Stimulated activated CD4-positive, alpha-beta T cell treated with anti-CD3 and anti-CD28 coated beads, Interleukin-4, amount 100 ng/mL, for 24 hours (primary cell): ENCODE results near the gene NT5C3B.
"Not testable (repeated sequence)": the region's sequence is repeated elsewhere in the genome, so short reads cannot be mapped to it uniquely, and the experiment has no call there.

Experiments used
- DNase-seq: peaks from one replicate; pipeline ENCODE4 v3.0.0-alpha.2; 2020

The NT5C3B gene

DNA sequence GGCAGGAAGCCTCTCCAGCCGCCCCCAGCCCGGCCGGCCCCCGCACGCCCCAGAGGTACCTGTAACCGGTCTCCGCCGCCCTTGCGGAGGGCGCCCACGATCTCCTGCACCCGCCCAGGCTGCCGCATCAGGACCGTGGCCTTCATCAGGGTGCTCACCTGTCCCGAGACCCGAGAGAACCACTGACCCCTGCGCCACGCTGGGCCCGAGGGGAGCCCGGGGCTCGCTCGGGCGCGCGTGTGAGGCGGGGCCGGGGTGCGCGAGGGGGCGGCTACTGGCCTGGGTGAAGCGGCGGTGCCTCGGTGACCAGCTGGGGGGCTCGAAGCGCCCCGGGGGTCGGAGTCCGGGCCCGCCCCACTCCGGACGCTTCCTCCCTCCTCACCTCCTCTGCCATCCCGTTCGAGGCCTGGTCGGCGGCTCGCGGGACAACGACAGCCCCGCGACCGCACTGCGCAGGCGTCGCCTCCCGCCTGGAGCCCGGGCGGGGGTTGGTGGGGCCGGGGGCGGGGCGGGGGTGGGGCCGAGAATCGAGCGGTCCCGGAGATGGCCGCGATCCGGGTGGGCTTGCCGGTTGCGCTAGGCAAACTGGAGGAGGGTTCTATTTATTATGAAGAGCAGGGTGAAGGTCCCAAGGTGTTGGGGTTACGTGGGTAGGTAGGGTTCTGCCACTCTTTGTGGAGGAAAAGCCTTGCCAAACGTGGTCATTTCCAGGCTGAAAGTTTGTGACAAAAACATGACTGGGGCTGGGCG, at the start of gene NT5C3B:
Gene NT5C3B (minus strand): TSS at position 433 of the 750 bp plus-strand sequence. CDS start 39 bp downstream, at position 394.
- DNase-seq: peak; percentile 42

DNA sequence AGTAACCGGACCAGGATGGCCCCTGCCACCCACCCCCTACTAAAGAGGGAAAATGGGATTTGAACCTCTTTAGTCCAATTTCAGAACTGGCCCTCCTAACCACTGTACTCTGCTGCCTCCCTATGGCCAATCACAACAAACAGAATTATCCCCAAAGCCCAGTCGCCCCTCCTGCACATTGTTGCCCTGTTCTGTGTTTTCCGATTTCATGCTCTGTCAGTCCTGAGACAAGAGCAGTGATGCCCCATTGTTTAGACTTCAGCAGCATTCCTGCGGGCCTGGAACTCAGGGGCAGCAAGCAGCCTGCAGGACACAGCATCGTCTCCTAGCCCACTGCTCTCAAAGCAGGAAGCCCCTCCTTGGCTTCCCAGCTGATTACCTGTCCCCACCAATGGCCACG, 49.7 kb upstream of the NT5C3B start:
- DNase-seq: no peak

DNA sequence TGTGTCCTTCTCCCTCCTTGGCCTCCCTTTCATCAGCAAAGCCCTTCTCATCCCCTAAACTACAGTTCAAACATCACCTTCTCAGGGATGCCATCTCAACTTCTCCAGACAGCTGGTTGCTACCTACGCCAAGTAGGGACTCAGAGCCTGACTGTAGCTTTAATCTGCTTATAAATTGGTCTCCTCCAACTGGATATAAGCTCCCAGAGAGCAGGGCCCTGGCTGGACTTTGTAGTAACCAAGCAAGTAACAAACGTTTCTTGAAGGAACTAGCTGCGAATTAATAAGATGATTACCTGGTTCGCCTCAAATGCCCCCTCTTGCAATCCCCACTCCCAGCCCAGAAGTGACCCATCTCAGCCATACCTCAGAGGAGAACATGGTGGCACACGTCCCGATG, 46.7 kb upstream of the NT5C3B start:
- no peak for DNase-seq

GRCh38 chr17:41880130-41880529, 44.1 kb upstream of the NT5C3B start:
- DNase-seq: no peak

DNA sequence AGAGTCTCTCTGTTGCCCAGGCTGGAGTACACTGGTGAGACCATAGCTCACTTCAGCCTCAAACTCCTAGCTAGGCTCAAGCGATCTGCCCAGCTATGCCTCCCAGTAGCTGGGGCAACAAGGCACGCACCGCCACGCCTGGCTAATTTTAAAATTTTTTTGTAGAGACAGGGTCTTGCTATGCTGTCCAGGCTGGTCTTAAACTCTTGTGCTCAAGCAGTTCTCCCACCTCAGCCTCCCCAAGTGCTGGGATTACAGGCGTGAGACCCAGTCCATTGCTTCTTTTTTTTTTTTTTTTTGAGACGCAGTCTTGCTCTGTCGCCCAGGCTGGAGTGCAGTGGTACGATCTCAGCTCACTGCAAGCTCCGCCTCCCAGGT, 38.2 kb upstream of the NT5C3B start:
- DNase-seq: not testable (repeated sequence)

- no peak for DNase-seq
These were observed 37.7 kb upstream of the NT5C3B start for GRCh38 chr17:41873559-41874292.

DNA sequence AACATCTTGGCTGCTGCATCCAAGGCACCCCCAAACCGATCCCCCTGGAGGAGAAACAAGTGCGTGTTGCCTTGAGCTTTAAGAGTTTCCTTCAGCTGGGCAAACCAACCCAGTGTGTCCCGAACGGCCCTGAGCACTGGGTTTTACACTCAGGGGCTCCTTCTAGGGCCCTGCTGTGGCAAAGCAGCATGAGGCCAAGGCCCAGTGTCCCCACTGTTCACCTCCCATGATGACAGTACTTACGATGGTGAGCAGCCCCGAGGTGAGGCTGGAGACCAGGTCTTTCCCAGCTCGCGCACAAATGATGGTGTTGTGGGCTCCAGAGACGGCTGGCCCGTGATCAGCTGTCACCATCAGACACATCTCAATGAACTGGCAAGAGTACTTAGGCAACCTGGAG, 35.8 kb upstream of the NT5C3B start:
- DNase-seq: no peak

- no peak for DNase-seq
These were observed 34.6 kb upstream of the NT5C3B start for GRCh38 chr17:41870627-41871026.

DNA sequence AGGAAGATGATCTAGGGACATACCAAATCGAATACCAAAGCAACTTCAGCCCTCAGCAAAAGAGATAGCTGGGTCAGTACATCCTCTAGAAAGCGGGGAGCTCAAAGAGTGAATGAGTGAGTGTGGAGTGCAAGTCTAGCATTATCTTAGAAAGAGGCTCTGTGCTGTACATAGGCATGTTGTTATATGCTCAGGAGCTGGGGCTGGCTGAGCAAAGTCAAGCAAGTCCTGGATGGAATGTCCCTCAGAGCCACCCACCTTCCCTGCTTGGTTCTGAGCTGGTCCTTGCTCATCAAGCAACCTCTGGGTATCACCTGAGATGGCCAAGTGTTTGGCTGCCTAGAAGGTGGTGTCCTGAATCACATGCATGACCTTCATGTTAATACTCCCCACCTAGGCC, 34.1 kb upstream of the NT5C3B start:
- no peak for DNase-seq

GRCh38 chr17:41869426-41869825, 33.4 kb upstream of the NT5C3B start:
- no peak for DNase-seq

GRCh38 chr17:41868568-41868967, 32.5 kb upstream of the NT5C3B start:
- no peak for DNase-seq

GRCh38 chr17:41865596-41865893, 29.5 kb upstream of the NT5C3B start:
- no peak for DNase-seq

GRCh38 chr17:41864836-41865595, 29.0 kb upstream of the NT5C3B start, which contains the start of gene KLHL11:
Gene KLHL11 (minus strand): TSS chr17:41865423. CDS start chr17:41865370, 53 bp downstream.
- peak; percentile 89 for DNase-seq

- DNase-seq: no peak
These were observed 28.4 kb upstream of the NT5C3B start for GRCh38 chr17:41864498-41864835.

DNA sequence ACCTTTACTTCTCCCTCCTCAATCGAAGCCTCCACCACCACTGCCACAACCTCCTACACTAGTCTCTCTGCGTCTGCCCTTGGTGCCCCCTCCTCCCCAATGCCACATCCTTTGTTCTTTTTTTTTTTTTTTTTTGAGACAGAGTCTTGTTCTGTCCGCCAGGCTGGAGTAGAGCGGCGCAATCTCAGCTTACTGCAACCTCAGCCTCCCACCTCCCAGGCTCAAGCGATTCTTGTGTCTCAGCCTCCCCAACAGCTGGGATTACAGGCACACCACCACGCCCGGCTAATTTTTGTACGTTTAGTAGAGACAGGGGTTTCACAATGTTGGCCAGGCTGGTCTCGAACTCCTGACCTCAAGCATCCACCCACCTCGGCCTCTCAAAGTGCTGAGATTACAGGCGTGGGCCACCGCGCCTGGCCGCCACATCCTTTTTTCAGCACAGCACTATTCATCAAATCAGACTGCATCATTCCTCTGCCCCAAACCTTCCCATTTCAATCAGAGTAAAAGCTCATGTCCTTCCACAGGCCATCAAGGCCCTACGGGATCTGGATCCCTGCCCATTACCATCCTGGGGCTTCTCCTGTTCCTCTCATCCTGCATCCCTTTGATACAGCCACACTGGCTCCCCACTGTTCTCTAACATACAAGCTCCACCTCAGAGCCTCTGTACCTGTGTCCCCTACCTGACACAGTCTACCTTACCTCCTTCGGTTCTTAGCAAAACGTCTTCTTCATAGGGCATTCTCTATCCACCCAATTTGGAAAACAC, 27.2 kb upstream of the NT5C3B start:
- DNase-seq: peak; percentile 22

- DNase-seq: no peak
These were observed 24.4 kb upstream of the NT5C3B start for GRCh38 chr17:41860254-41860931.

DNA sequence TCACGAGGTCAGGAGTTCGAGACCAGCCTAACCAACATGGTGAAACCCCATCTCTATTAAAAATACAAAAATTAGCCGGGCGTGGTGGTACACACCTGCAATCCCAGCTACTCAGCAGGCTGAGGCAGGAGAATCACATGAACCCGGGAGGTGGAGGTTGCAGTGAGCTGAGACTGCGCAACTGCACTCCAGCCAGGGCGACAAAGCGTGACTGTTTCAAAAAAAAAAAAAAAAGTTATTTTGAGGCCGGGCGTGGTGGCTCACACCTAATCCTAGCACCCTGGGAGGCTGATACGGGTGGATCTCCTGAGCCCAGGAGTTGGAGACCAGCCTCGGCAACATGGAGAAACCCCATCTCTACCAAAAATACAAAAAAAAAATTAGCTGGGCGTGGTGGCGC, 15.3 kb upstream of the NT5C3B start:
- not testable (repeated sequence) for DNase-seq

DNA sequence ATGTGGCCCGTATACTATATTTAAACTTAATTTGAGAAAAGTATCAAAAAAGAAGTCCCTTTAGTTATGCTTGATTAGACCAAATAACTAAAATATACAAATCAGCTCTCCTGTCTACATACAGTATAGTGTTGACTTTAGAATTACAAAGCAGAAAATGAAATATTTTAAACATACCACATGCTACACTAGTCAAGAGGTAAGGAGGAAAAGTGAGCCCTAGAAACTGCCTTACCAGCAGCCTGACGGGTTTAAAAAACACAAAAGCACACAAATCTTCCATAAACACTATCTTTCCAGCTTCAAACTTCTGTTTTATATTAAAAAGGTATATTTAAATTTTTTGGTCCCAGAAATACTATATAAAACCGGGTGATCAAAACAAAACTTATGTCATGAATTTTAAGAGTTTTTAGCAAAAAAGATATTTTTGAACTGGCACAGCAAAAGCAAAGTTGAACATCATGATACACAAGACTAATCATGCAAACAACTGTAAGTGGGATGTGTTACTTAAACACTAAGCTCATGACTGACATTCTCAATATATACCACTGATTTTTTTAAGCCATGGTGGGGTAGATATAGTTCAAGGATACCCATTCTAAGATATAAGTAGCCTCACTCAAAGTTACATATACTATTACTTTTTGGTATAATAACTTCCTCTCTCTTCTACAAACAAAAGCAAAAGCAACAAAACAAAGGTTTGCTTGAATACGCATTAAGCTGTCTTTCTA, 13.4 kb upstream of the NT5C3B start:
- no peak for DNase-seq

- DNase-seq: no peak
These were observed 12.8 kb upstream of the NT5C3B start for GRCh38 chr17:41848788-41849187.

DNA sequence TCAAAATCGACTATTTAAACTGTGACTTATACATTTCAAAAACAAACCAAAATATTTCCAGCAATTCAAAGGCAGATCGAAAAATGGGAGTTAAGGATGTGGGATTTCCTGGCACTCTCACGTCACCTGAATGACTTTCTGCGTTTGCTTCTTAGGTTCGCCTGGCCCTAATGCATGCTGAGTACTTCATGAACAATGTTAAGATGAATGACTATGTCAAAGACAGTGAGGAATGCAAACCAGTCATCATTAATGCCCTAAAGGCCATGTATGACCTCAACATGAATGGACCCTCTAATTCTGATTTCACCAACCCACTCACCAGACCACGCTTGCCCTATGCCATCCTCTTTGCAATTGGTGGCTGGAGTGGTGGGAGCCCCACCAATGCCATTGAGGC, 8.9 kb upstream of the NT5C3B start:
- DNase-seq: no peak

GRCh38 chr17:41840781-41841180, 4.7 kb upstream of the NT5C3B start:
- not testable (repeated sequence) for DNase-seq

GRCh38 chr17:41839448-41839847, 3.4 kb upstream of the NT5C3B start:
- DNase-seq: not testable (repeated sequence)
